HG02678 (cell line): Measurements from ENCODE around the gene PRTFDC1.

Experiments
- ATAC-seq: cut with Tn5 transposase; IDR thresholded peaks from one replicate; pipeline ENCODE4 v1.9.1; 2021; ENCODE audit warnings: mild to moderate bottlenecking, moderate library complexity; ENCODE audit not compliant: unreplicated experiment

Gene PRTFDC1

GRCh38 chr10:24908793-24909423 lies 43.5 kb downstream of the PRTFDC1 start:
- no peak for ATAC-seq

- no peak for ATAC-seq
Measured at GRCh38 chr10:24907956-24908355, 44.5 kb downstream of the PRTFDC1 start.

GRCh38 chr10:24906372-24906771 lies 46.0 kb downstream of the PRTFDC1 start:
- no peak for ATAC-seq

DNA sequence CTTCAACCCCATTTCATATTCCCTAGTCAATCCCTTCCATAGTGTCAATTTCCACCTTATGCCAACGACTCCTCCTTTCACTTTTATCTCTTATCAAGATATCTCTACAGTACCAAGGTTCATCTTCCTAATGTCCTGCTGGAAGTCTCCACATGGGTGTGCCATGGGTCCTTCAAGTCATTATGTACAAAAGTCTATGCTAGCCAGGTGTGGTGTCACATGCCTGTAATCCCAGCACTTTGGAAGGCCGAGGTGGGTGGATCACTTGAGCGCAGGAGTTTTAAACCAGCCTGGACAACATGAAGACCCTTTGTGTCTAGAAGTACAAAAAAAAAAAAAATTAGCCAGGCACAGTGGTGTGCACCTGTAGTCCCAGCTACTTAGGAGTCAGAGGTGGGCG lies 47.6 kb downstream of the PRTFDC1 start:
- ATAC-seq, result no peak

- no peak for ATAC-seq
Measured at GRCh38 chr10:24902400-24902728, 50.0 kb downstream of the PRTFDC1 start.

DNA sequence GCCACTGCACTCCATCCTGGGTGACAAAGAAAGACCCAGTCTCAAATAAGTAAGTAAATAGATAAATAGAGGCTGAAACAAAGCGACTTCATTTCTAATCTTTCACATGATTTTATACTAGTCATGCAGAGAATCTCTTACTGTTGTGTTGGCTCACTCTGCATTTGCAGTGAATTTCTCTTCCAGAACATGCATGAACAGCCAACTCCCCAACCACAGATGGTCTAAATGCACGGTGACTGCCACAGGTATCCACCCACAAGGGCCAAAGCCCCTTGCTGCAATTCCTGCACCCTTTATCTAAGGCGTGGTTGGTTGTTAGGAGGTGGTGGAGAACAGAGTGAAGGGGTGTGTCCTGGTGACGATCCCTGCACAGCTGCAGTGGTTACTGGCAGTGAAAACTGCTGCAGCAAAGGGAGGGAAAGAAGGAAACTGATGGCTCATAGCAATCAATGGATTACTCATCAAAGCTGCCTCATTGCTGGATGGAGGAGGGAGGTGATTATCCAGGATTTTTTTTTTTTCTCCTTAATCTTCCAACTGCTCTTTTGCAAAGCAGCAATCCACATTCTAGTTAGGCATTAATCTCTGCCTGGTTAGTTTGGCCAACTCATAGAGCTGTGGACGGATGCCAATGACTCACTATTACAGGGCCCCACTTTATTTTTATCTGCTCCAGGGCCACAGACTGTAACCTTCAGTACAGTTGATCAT lies 50.6 kb downstream of the PRTFDC1 start:
- ATAC-seq, result peak; percentile 41

GRCh38 chr10:24900888-24901685 lies 51.3 kb downstream of the PRTFDC1 start:
- ATAC-seq, result peak; percentile 78

DNA sequence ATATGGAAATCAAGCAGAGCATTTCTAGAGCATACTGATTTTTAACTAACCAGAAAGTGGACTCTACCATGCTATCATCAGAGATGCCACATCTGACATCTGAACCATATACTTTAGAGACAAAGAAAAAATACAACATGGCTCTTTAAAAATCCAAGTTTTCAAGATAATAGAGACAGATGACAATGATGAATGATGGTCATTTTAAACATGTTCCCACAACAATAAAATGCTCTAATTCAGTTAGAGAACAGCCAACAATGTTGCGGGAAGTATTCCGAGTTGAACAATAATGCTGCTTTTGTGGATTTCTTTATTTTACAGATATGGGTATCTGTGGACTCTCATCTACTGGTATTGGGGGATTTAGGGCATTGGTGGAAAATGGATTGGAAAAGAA lies 52.8 kb downstream of the PRTFDC1 start:
- ATAC-seq, result no peak

DNA sequence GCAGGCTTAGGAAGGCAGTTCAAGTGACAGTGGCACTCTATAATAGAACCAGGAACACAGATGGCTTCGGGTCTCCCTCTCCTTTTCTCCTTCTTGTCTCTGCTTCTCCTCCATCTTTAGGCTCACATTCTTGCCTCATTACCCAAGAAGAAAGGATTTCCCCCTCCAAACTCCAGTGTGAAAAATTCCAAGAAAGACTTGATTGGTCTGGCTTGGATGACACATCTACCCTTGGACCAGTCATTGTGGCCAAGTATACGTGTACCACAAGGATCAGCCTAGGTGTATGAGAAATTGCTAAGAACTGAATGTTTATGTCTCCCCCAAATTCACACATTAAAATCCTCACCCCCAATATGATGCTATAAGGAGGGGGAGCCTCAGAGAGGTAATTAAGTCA lies 53.9 kb downstream of the PRTFDC1 start:
- no peak for ATAC-seq

- ATAC-seq, result no peak
Measured at GRCh38 chr10:24897326-24897926, 55.0 kb downstream of the PRTFDC1 start.

DNA sequence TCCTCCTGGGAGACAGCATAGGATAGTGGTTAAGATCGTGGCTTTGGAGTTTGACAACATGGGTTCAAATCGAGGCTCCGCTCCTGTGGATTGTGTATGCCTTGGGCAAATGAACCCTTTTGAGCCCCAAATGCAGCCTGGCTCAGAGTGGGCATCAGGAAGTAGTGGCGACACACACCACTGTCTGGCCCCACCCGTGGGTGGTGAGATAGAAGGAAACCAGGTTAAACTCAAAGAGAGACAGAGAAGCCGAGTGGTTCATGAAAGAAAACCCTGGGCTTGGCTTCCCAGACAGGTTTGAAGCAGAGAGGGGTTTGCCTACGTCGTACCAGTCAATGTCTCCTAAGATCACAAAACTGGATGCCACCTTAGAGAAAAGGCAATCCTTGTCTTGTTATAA lies 57.7 kb downstream of the PRTFDC1 start:
- ATAC-seq, result no peak

DNA sequence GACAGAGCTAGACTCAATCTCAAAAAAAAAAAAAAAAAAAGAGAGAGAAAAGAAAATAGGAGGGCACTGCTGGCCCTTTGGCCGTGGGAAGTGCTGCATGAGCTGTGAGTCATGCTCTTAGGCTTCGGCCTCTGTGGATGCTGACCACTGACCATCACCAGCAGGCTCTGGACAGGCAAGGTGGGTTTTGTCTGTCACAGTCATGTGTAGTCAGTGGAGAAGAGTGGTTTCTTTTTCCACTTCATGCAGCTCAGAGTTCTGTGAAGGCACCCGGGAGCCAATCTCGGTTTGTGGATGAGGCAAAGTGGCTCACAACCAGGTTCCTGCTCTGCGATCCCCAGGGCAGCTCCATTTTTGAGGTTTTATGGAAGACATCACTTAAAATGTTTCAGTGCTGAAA lies 58.1 kb downstream of the PRTFDC1 start:
- ATAC-seq, result no peak

- ATAC-seq, result no peak
Measured at GRCh38 chr10:24893127-24893526, 59.3 kb downstream of the PRTFDC1 start.

- no peak for ATAC-seq
Measured at GRCh38 chr10:24891823-24892222, 60.6 kb downstream of the PRTFDC1 start.

DNA sequence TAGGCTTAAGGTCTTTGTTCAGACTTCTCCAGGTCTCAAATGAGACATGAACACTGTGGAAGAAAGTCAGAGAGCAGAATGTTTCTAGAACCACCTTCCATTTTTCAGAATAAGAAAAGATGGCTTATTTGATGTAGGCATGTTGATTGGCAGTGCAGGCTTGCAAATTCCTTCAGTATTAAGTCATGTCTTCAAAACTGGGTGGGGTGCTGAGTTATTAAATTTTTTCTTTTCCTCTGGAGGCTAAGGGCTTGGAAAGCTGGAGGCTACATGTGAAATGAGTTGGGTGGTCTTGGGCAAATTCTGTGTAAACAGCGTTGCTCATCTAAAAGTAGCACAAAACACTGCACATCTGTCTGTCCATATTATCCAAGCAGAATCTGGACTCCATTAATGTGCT lies 62.8 kb downstream of the PRTFDC1 start:
- ATAC-seq, result no peak

DNA sequence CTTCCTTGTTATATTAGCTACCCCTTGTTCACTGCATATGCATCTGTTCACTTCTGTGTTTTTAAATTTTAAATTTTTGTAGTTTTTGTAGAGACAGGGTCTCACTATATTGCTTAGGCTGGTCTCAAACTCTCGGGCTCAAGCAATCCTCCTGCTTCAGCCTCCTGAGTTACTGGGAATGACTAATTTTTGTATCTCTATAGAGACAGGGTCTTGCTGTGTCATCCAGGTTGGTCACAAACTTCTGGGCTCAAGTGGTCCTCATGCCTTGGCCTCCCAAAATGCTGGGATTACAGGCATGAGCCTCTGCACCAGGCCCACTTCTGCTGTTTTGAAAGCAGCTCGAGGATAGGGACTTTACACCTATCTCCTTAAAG lies 64.6 kb downstream of the PRTFDC1 start:
- ATAC-seq, result peak; percentile 18

DNA sequence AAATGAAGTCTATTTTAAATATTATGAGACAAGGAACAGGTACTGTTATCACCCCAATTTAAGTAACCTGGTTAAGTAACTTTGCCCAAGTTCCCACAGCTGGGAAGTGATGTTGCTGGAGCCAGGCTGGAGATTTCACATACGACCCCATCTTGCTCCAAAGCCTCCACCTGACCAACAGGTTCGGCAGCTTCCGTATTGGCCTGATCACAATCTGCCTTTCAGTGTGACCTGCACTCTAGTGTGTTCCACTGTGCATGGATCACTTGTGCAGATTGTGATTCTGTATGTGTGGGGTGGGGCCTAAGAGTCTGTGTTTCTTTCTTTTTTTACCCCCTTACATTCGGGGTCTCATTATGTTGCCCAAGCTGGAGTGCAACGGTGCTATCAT lies 66.1 kb downstream of the PRTFDC1 start:
- no peak for ATAC-seq

DNA sequence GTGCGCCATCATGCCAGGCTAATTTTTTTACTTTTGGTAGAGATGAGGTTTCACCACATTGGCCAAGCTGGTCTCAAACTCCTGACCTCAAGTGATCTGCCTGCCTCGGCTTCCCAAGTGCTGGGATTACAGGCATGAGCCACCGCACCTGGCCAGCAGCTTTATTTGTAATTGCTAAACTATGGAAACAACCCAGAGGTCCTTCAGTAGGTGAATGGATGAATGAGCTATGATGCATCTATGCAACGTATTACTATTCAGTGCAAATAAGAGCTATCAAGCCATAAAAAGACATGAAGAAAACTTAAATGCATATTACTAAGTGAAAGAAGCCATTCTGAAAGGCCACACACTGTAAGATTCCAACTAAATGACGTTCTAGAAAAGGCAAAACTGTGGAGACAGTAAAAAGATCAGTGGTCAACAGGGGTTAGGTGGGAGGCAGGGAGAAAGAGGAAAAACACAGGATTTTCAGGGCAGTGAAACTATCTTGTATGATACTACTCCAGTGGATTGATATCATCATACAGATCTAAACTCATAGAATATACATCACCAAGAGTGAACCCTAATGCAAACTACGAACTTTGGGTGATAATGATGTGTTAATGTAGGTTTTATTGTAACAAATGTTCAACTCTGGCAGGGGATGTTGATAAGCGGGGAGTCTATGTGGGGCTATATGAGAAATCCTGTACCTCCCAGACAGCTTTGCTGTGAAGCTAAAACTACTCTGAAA lies 66.7 kb downstream of the PRTFDC1 start:
- ATAC-seq, result no peak

DNA sequence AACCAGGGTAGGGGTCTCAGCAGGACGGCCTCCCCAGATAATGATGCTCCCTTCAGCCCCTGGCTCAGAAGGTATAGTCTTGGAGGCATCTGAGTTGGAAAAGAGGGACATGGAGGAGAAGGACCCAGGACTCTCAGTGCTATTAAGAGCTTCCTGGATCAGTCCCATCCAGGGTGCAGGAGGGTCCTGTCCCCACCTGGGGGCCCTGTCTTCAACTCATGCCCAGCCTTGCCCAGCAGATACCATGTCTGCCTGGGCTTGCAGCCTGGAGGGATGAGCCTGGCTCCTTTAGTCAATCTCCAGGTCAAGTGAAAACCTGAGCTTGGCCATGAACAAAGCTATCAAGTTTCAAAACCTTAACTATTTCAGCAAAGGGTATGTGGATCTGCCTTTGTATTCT lies 67.6 kb downstream of the PRTFDC1 start:
- no peak for ATAC-seq

DNA sequence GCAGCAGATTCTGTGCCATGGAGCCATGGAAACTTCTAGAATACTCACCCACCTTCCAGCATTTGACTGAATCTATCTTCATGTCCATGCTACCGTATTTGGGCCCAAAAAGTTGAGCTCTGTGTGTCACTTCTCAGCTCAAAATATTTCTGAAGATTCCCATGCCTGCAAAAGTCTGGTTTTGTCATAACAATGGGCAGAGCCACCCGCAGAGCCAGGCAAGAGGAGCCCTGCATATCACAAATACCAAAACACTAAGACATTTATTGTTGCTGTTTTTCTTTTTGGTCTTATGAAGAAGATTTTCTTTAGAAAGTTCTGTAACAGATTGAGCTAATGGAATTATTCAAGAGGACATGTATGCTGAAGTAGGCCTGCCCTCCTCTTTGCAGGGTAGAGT lies 68.1 kb downstream of the PRTFDC1 start:
- no peak for ATAC-seq

DNA sequence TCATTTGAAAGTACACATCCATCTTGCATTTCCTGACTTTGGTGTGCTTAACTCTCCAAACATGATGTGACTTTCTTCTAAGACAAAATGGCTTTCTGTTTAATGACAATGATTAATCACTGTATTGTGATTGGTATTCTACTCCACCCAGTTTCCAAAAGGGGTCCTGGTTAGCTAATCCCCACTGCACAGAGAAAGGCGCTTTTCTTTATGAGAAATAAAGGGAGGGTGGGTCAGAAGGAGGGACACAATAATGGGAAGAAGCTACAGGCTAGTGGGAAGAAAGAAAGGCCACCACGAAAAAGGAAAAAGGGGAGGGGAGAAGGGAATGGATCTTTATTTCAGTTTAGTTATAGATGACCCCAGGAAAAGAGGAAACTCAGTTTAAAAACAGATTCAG lies 69.2 kb downstream of the PRTFDC1 start:
- ATAC-seq, result no peak
